Erythroblast (primary cell): ENCODE measurements around the gene SNX21.

Experiments used
- GATA1 ChIP-seq: IDR thresholded peaks from 2 replicates; pipeline ENCODE4 v1.6.1; 2011; ENCODE audit warnings: low read depth, mild to moderate bottlenecking, control low read depth, low read length, moderate library complexity
- POLR2A ChIP-seq: IDR thresholded peaks from 2 replicates; pipeline ENCODE4 v1.6.1; 2011; ENCODE audit warnings: mild to moderate bottlenecking, low read length

DNA sequence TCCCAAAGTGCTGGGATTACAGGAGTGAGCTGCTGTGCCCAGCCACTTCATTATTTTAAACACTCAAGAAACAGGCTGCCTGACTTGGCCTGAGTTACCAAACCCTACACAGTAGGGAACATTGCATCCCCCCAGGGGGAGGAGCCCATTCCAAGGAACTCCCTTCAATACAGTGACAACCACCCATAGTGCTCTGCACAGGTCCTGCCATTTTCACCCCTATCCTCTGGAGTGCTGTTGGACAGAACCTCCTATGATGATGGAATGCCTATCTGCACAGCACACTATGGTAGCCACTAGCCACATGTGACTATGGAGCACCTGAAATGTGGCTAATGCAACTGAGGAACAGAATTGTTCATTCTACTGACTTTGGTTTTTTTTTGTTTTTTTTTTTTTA is 11.9 kb downstream of the SNX21 start:
- TF ChIP-seq POLR2A: no peak
- no peak for TF ChIP-seq GATA1
